Neural cell (in vitro differentiated cells): ENCODE data around the gene TF. TPM values are rescaled to one million over a fixed set of nuclear protein-coding genes. Genes with fewer than 3 reads are reported as not detected.

ENCODE experiments used
- H2AFZ ChIP-seq: fragments of 200-600, 300-800 bp; sonication (generic), shearing (Covaris generic); 2 replicates; pipeline ENCODE4 v1.6.0; 2014; ENCODE audit warnings: low read depth, mild to moderate bottlenecking, antibody characterized with exemption, low read length, moderate library complexity
- H3F3A ChIP-seq: fragments of 200-600 bp; shearing (Covaris generic); 2 replicates; pipeline ENCODE4 v1.6.1; 2016; ENCODE audit warnings: mild to moderate bottlenecking, moderate library complexity, mixed read lengths, antibody characterized with exemption, low read length; ENCODE audit not compliant: insufficient read depth, poor library complexity, severe bottlenecking
- H3K27ac ChIP-seq: fragments of 200-600, 300-800 bp; sonication (generic), shearing (Covaris generic); 2 replicates; pipeline ENCODE4 v1.5.1; 2014; ENCODE audit warnings: mild to moderate bottlenecking, low read length, moderate library complexity
- H3K27me3 ChIP-seq: fragments of 300-800, 200-600 bp; sonication (generic), shearing (Covaris generic); 2 replicates; pipeline ENCODE4 v1.6.0; 2014; ENCODE audit warnings: mild to moderate bottlenecking, low read depth, low read length, moderate library complexity; ENCODE audit not compliant: insufficient read depth
- H3K36me3 ChIP-seq: fragments of 300-800, 200-600 bp; sonication (generic), shearing (Covaris generic); 2 replicates; pipeline ENCODE4 v1.5.1; 2014; ENCODE audit warnings: mild to moderate bottlenecking, antibody characterized with exemption, low read length, moderate library complexity; ENCODE audit not compliant: insufficient read depth
- H3K4me2 ChIP-seq: fragments of 300-800, 200-600 bp; sonication (generic), shearing (Covaris generic); 2 replicates; pipeline ENCODE4 v1.6.0; 2014; ENCODE audit warnings: mild to moderate bottlenecking, low read length
- H3K4me3 ChIP-seq: fragments of 300-800, 200-600 bp; sonication (generic), shearing (Covaris generic); 2 replicates; pipeline ENCODE4 v1.5.1; 2014; ENCODE audit warnings: mild to moderate bottlenecking, low read length, moderate library complexity
- H3K79me2 ChIP-seq: fragments of 200-600 bp; shearing (Covaris generic); replicated peaks from 2 replicates; pipeline ENCODE4 v1.6.0; 2014; ENCODE audit warnings: mild to moderate bottlenecking, low read length, moderate library complexity; ENCODE audit not compliant: insufficient read depth
- H3K9ac ChIP-seq: fragments of 300-800, 200-600 bp; sonication (generic), shearing (Covaris generic); 2 replicates; pipeline ENCODE4 v1.6.1; 2016; ENCODE audit warnings: mild to moderate bottlenecking, low read length, mixed read lengths
- H3K9me2 ChIP-seq: fragments of 200-600 bp; shearing (Covaris generic); 2 replicates; pipeline ENCODE4 v1.6.1; 2016; ENCODE audit warnings: mild to moderate bottlenecking, low read length, mixed read lengths; ENCODE audit not compliant: insufficient read depth
- H3K9me3 ChIP-seq: fragments of 200-600, 300-800 bp; sonication (generic), shearing (Covaris generic); 2 replicates; pipeline ENCODE4 v1.6.1; 2016; ENCODE audit warnings: mild to moderate bottlenecking, mixed run types, low read length, moderate library complexity, mixed read lengths
- H4K20me1 ChIP-seq: fragments of 200-600 bp; shearing (Covaris generic); 2 replicates; pipeline ENCODE4 v1.6.1; 2016; ENCODE audit warnings: mild to moderate bottlenecking, mixed run types; ENCODE audit not compliant: insufficient read depth
- EP300 ChIP-seq: fragments of 450-650 bp; conservative IDR thresholded peaks from 2 replicates; pipeline ENCODE4 v1.6.1; 2014; ENCODE audit warnings: antibody characterized with exemption, mild to moderate bottlenecking, moderate library complexity; ENCODE audit not compliant: poor library complexity, severe bottlenecking
- EZH2 ChIP-seq: fragments of 200-600, 300-800 bp; shearing (Covaris generic), sonication (generic); IDR thresholded peaks from 2 replicates; pipeline ENCODE4 v1.6.1; 2014; ENCODE audit warnings: antibody characterized with exemption, low read length, borderline replicate concordance, mild to moderate bottlenecking; ENCODE audit not compliant: insufficient read depth, poor library complexity, severe bottlenecking
- MXI1 ChIP-seq: fragments of 450-650 bp; conservative IDR thresholded peaks from 2 replicates; pipeline ENCODE4 v1.6.1; 2014; ENCODE audit warnings: antibody characterized with exemption, mild to moderate bottlenecking; ENCODE audit not compliant: poor library complexity, severe bottlenecking
- POLR2AphosphoS5 ChIP-seq: IDR thresholded peaks from 2 replicates; pipeline ENCODE4 v1.6.1; 2012
- RAD21 ChIP-seq: fragments of 450-650 bp; conservative IDR thresholded peaks from 2 replicates; pipeline ENCODE4 v1.6.1; 2014; ENCODE audit warnings: antibody characterized with exemption, mild to moderate bottlenecking, moderate library complexity
- REST ChIP-seq: IDR thresholded peaks from 2 replicates; pipeline ENCODE4 v1.6.1; 2012; ENCODE audit warnings: borderline replicate concordance
- SMC3 ChIP-seq: fragments of 450-650 bp; conservative IDR thresholded peaks from 2 replicates; pipeline ENCODE4 v1.6.1; 2014; ENCODE audit warnings: antibody characterized with exemption, mild to moderate bottlenecking, moderate library complexity; ENCODE audit not compliant: poor library complexity
- TAF1 ChIP-seq: IDR thresholded peaks from 2 replicates; pipeline ENCODE4 v1.6.1; 2012; ENCODE audit warnings: low read depth
- polyA plus RNA-seq: library from polyadenylated mRNA; depleted of rRNA; stranded (reverse); fragments of >200 nt; gene quantifications from 2 replicates; pipeline ENCODE4 v1.2.3, GENCODE V29; 2014
- TF ChIP-seq, protein P1 (sequence below): fragments of 450-650 bp; IDR thresholded peaks from 2 replicates; pipeline ENCODE4 v1.5.1; 2014; ENCODE audit warnings: antibody characterized with exemption, mild to moderate bottlenecking, moderate library complexity; ENCODE audit not compliant: poor library complexity, severe bottlenecking

TF gene
- polyA plus RNA-seq, 1 donor from 2014 or later = 1.4 TPM

- Histone ChIP-seq H3K9me2 (no peaks in the 10 kb centered on the region), H3K79me2 (no peaks in the 10 kb centered on the region), H4K20me1 (no peaks in the 10 kb centered on the region), H3F3A (no peaks in the 10 kb centered on the region), H3K27me3 (no peaks in the 10 kb centered on the region), H3K9me3 (no peaks in the 10 kb centered on the region), H3K4me3 (no peak overlapping the region), H3K36me3 (no peaks in the 10 kb centered on the region), H3K4me2 (no peak overlapping the region), H2AFZ (no peak overlapping the region), H3K27ac (no peak overlapping the region), H3K9ac (no peak overlapping the region)
- TF ChIP-seq, protein P1, sequence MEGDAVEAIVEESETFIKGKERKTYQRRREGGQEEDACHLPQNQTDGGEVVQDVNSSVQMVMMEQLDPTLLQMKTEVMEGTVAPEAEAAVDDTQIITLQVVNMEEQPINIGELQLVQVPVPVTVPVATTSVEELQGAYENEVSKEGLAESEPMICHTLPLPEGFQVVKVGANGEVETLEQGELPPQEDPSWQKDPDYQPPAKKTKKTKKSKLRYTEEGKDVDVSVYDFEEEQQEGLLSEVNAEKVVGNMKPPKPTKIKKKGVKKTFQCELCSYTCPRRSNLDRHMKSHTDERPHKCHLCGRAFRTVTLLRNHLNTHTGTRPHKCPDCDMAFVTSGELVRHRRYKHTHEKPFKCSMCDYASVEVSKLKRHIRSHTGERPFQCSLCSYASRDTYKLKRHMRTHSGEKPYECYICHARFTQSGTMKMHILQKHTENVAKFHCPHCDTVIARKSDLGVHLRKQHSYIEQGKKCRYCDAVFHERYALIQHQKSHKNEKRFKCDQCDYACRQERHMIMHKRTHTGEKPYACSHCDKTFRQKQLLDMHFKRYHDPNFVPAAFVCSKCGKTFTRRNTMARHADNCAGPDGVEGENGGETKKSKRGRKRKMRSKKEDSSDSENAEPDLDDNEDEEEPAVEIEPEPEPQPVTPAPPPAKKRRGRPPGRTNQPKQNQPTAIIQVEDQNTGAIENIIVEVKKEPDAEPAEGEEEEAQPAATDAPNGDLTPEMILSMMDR = no peak
- TF ChIP-seq EP300 (no peak), TAF1 (no peak), POLR2AphosphoS5 (no peak), MXI1 (no peak), SMC3 (no peak), EZH2 (no peak), RAD21 (no peak), REST (no peak)
These were observed 45.8 kb upstream of the TF start for GRCh38 chr3:133700351-133700750.

- Histone ChIP-seq H3K36me3 (no peaks in the 10 kb centered on the region), H3K9me3 (no peaks in the 10 kb centered on the region), H3K79me2 (no peaks in the 10 kb centered on the region), H3K27ac (no peak overlapping the region), H3K4me3 (no peak overlapping the region), H3K9ac (no peak overlapping the region), H3F3A (no peaks in the 10 kb centered on the region), H3K27me3 (no peaks in the 10 kb centered on the region), H4K20me1 (no peaks in the 10 kb centered on the region), H3K4me2 (no peak overlapping the region), H2AFZ (no peak overlapping the region), H3K9me2 (no peaks in the 10 kb centered on the region)
- TF ChIP-seq REST = no peak
- TF ChIP-seq POLR2AphosphoS5 = no peak
- no peak for TF ChIP-seq SMC3
- no peak for TF ChIP-seq MXI1
- TF ChIP-seq EP300 = no peak
- no peak for TF ChIP-seq EZH2
- no peak for TF ChIP-seq RAD21
- TF ChIP-seq TAF1 = no peak
- TF ChIP-seq, protein P1 = no peak
These were observed 44.5 kb upstream of the TF start for GRCh38 chr3:133701435-133702358.
